GM10847 (cell line): ENCODE measurements around the gene SHISAL2A.

Experiments used
- POLR2A ChIP-seq: IDR thresholded peaks from 2 replicates; pipeline ENCODE4 v1.6.1; 2011; ENCODE audit not compliant: insufficient read length; ENCODE audit errors: extremely low read depth

Gene SHISAL2A

DNA sequence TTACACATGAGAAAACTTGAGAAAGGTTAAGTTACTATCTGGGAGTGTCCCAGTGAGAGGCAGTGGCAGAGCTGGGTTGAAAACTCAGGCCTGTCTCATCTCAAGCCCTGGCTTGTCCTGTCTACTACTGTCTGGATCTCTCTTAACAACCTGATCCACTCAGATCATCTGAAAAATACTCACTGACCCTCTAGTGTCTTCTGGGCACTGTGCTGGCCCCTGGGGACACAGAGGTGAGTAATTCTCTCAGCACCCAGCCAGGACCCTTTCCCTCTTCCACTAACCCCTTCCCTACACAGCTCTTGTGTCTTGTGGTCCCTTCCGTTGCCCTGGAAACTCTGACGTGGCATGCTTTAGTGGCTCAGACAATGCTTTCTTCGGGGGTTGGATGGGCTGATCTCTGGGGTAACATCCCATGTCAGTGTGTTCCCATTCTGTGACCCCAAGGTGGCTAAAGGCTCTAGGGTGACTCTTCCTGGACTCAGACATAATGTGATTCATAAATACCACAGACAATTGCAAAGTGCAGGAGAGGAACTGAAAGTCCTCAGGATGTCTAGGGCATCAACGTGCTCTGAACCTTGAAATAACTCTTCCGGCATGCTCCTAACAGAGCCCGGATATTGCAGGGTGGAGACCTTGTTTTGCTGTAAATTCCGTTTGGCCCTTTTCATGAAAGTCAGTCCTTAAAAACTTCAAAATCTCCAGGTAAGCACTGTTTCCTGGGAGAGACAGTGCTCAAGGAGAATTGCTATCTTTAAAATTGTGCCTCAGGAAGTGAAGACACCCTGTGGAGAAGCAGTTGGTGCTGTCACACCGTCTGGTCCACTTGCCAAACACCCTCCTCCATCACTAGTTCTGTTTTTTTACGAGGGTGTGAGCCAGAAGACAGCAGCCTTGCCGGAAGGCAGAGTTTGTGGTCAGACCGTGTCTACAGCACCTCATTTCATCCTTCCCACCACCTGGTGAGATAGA is 4.0 kb downstream of the SHISAL2A start:
- TF ChIP-seq POLR2A: no peak

DNA sequence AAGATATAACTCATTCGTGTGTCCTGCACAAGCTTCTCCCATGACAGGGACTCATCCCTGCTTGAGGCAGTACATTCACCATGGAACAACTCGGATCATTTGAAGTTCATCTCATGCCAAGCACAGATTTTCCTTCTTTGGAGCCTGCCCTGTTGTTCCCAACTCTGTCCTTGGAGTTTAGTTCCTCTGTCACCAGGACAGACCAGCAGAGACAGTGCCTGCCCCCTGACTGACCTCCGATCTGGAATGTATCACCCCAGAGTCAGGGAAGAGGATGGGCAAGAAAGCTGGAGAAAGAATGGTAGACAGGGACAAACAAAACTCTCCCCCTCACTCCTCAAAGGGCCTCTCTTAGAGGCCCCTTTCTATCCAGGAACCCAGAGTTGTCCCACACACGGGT is 5.0 kb downstream of the SHISAL2A start:
- no peak for TF ChIP-seq POLR2A

DNA sequence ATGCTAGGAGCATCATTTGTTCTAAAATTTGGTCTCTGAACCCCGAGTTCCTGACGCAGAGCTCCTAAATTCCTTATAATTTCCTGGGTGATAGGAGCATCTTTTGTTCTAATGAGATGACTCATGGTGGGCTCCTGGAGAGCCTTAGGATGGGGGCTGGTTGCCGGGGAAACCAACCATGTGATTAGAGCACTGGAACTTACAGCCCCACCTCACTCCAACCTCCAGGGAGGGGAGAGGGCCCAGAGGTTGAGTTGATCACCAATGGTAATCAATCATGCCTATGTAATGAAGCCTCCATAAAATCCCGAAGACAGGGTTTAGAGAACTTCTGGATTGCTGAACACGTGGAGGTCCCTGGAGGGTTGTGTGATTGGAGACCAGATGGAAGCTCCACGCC is 7.7 kb downstream of the SHISAL2A start:
- TF ChIP-seq POLR2A: no peak

DNA sequence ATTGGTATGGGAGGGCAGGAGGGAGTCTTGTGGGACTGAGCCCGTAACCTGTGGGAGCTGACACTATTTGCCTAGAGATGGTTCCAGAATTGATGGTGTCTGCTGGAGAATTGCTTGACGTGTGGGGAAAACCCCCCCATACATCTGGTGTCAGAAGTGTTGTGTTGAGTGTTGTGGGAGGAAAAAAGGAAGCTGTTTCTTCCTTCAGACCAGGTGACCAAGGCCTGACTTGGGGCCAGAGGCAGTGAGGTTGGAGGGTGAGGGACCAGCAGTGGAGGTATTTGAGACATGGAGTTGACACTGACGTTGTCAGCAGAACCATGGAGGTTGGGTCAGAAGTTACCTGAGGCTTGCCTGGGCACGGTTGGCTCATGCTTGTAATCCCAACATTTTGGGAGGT is 8.3 kb downstream of the SHISAL2A start:
- TF ChIP-seq POLR2A: no peak

DNA sequence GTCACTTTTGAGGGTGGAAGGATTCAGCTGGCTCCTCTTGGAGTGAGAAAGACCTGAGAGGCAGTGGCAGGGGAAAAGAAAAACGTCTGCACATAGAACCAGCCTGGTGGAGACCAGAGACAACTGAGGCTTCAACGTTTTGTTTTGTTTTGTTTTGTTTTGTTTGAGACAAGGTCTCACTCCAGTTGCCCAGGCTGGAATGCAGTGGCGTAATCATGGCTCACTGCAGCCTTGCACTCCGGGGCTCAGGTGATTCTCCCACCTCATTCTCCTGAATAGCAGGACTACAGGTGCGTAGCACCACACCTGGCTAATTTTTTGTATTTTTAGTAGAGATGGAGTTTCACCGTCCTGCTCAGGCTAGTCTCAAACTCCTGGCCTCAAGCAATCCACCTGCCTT is 12.3 kb downstream of the SHISAL2A start:
- TF ChIP-seq POLR2A: no peak

DNA sequence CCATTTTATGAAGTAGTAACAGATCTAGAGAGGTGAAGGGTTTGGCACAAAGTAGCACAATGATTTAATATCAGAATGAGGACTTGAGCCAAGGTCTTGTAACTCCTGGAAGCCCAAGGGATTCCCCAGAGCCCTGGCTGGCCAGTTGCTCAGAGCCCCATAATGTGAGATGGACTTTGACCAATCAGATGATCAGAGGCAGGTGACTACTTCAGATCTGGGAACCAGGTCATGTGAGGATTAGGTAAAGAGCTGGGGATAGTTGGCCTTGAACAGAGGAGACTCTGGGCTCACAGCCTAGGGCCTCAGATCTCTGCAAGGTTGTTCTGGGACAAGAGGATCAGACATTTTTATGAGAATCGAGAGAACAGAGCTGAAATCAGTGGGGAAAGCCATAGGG is 18.9 kb downstream of the SHISAL2A start:
- no peak for TF ChIP-seq POLR2A

- no peak for TF ChIP-seq POLR2A
Observed at GRCh38 chr1:52653207-52653849, 20.4 kb downstream of the SHISAL2A start.

- TF ChIP-seq POLR2A: no peak
Observed at GRCh38 chr1:52654063-52654462, 21.1 kb downstream of the SHISAL2A start.

DNA sequence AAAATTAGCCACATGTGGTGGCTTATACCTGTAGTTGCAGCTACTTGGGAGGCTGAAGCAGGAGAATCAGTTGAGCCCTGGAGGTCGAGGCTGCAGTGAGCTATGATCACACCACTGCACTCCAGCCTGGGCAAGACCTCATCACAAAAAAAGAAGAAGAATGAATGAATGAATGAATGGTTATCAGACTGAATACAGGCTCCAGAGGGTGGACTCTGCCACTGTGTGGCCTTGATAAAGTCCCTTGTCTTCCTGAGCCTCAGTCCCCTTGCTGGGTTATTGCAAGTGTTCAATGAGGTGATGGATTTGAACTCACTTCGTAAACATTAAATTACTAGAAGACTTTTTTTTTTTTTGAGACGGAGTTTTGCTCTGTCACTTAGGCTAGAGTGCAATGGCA is 24.7 kb downstream of the SHISAL2A start:
- TF ChIP-seq POLR2A: no peak

DNA sequence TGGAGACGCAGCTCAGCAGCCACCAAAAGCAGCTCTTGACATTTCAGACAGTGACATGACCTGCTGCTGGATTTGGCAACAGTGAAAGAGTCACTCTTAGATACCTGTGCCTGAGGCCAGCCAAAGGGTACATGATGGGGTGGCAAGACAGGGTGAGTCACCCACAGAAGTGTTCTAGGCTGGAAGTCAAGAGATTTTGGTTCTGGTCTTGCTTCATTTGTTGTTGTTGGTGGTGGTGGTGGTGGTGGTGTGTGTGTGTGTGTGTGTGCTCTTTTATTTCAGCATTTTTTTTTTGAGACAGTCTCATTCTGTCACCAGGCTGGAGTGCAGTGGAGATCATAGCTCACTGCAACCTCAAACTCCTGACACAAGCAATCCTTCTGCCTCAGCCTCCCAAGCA is 25.8 kb downstream of the SHISAL2A start:
- no peak for TF ChIP-seq POLR2A

- TF ChIP-seq POLR2A: no peak
Observed at GRCh38 chr1:52659356-52659755, 26.4 kb downstream of the SHISAL2A start.

DNA sequence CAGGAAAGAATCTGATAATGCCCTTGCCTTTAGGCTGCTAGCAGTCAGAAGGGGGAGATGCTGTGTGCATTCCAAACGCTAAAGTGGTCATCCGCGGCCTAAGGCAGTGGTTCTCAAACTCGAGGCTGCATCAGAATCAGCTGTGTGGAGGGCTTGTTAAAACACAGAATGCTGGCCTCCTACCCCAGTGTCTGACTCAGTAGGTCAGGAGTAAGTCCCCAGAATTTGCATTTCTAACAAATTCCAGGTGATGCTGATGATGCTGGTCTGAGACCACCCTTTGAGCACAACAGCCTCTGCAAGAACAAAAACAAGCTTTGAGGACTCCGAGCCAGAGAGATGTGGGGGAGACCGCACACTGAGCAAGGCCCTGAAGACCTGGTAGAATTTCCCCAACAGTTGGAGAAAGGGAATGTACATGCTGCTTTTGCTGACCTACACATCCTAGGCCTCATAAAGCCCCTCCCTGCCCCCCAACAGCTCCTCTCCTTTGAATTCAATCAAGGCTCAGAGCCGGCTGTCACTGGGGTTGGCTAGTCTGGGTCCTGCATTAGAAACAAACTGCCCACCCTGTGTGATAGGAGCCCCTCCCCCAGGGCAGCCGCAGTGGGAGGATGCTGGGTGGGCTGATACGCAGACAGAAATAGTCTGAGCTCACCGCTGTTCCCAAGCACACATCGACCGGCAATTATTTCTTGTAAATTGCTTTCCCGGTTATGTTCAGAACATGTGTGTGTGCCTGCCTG is 27.1 kb downstream of the SHISAL2A start:
- no peak for TF ChIP-seq POLR2A

GRCh38 chr1:52660807-52661206 is 27.8 kb downstream of the SHISAL2A start:
- no peak for TF ChIP-seq POLR2A

GRCh38 chr1:52662645-52663313 is 29.8 kb downstream of the SHISAL2A start:
- no peak for TF ChIP-seq POLR2A

DNA sequence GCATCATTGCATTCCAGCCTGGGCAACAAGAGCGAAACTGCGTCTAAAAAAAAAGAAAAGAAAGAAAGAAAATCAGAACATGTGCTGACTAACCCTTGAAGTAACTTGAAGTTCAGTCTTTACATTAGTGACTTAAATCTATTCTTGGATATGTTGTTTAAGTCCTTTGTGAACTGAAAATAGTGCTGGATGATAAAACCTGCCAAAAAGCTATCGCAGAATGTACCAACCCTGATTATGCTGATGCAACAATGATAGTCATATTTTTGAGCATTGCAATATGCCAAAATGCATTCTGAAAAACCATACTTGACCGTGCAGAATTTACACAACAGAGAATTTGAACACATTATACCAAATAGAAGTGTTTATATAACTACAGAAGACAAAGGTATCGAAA is 30.7 kb downstream of the SHISAL2A start:
- no peak for TF ChIP-seq POLR2A

GRCh38 chr1:52665006-52665941 is 32.3 kb downstream of the SHISAL2A start:
- no peak for TF ChIP-seq POLR2A
